ENCODE data around the gene DPP9.
A peak's percentile ranks its signal among the peaks of the same experiment; 100 is the strongest.

DPP9 gene

GRCh38 chr19:4723595-4724514 is at the start of gene DPP9:
TSS of gene DPP9 (minus strand) at chr19:4723842. CDS start at chr19:4719906, 3,936 bp downstream.
- TF ChIP-seq EZH2 (IDR thresholded peaks at IDR 0.05) (no peak), POLR2AphosphoS5 (IDR thresholded peaks at IDR 0.05; ENCODE audit: borderline replicate concordance, low read depth, low read length) (peak; percentile 60; the same call in 1 of the 2 replicates), FOXP2 (optimal IDR thresholded peaks at IDR 0.05; ENCODE audit: control extremely low read depth, extremely low read length, insufficient read depth) (peak; percentile 66)
- peak within 1 kb of the TSS; percentile 80 for H3K27ac ChIP-seq
- H3K4me3 ChIP-seq = peak within 1 kb of the TSS; percentile 81
- peaks cover 8% of the 10 kb centered on the region; the same call in 1 of the 2 replicates for H3K36me3 ChIP-seq (ENCODE audit: insufficient read depth, low read length)
- peak; percentile 98 for DNase-seq (ENCODE audit: low read depth, low spot score)
- no peaks in the 10 kb centered on the region for H3K9me3 ChIP-seq (ENCODE audit: low read depth, low read length)
- H3K9ac ChIP-seq (ENCODE audit: insufficient read length) = peak within 1 kb of the TSS; percentile 97

DNA sequence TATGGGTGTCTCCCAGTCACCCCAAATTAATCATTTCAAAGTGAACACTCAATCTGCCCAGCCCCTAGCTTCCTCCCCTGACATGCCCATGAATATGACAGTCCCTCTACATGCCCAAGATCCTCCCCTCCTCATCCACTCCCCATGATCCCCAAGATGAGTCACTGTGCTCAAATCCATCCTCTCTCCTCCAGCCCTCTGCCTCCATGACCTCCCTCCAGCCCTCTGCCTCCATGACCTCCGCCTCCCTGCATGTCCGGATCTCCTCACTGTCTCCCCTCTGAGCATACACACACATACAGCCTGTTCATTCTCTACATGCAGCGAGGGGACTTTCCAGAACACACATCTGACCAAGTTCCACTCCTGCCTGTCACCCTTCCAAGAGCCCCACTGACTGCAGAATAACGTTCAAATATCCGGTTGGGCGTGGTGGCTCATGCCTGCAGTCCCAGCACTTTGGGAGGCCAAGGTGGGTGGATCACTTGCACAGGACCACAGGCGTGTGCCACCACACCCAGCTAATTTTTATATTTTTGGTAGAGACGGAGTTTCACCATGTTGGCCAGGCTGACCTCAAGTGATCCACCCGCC is 49.5 kb upstream of the DPP9 start:
- no peak overlapping the region for H3K4me3 ChIP-seq
- H3K9ac ChIP-seq (ENCODE audit: insufficient read length) = no peak overlapping the region
- H3K36me3 ChIP-seq (ENCODE audit: insufficient read depth, low read length) = no peaks in the 10 kb centered on the region
- DNase-seq (ENCODE audit: low read depth, low spot score) = no peak
- TF ChIP-seq FOXP2 (optimal IDR thresholded peaks at IDR 0.05; ENCODE audit: control extremely low read depth, extremely low read length, insufficient read depth) (no peak), POLR2AphosphoS5 (IDR thresholded peaks at IDR 0.05; ENCODE audit: borderline replicate concordance, low read depth, low read length) (no peak), EZH2 (IDR thresholded peaks at IDR 0.05) (no peak)
- H3K9me3 ChIP-seq (ENCODE audit: low read depth, low read length) = no peaks in the 10 kb centered on the region
- H3K27ac ChIP-seq = no peak overlapping the region

- Histone ChIP-seq H3K4me3 (no peak overlapping the region), H3K27ac (no peak overlapping the region), H3K9ac (ENCODE audit: insufficient read length) (no peak overlapping the region), H3K36me3 (ENCODE audit: insufficient read depth, low read length) (no peaks in the 10 kb centered on the region), H3K9me3 (ENCODE audit: low read depth, low read length) (no peaks in the 10 kb centered on the region)
- TF ChIP-seq POLR2AphosphoS5 (IDR thresholded peaks at IDR 0.05; ENCODE audit: borderline replicate concordance, low read depth, low read length) = no peak
- TF ChIP-seq EZH2 (IDR thresholded peaks at IDR 0.05) = no peak
- no peak for TF ChIP-seq FOXP2 (optimal IDR thresholded peaks at IDR 0.05; ENCODE audit: control extremely low read depth, extremely low read length, insufficient read depth)
- DNase-seq (ENCODE audit: low read depth, low spot score) = no peak
Observed at GRCh38 chr19:4772566-4772965, 48.9 kb upstream of the DPP9 start.

GRCh38 chr19:4768934-4769777 is 45.5 kb upstream of the DPP9 start:
- Histone ChIP-seq H3K27ac (no peak overlapping the region), H3K4me3 (no peak overlapping the region), H3K9ac (ENCODE audit: insufficient read length) (no peak overlapping the region), H3K36me3 (ENCODE audit: insufficient read depth, low read length) (no peaks in the 10 kb centered on the region), H3K9me3 (ENCODE audit: low read depth, low read length) (no peaks in the 10 kb centered on the region)
- TF ChIP-seq POLR2AphosphoS5 (IDR thresholded peaks at IDR 0.05; ENCODE audit: borderline replicate concordance, low read depth, low read length) (peak; percentile 52; the same call in 1 of the 2 replicates), FOXP2 (optimal IDR thresholded peaks at IDR 0.05; ENCODE audit: control extremely low read depth, extremely low read length, insufficient read depth) (no peak)
- DNase-seq (ENCODE audit: low read depth, low spot score) = peak; percentile 89

- H3K9me3 ChIP-seq (ENCODE audit: low read depth, low read length) = no peaks in the 10 kb centered on the region
- DNase-seq (ENCODE audit: low read depth, low spot score) = no peak
- H3K9ac ChIP-seq (ENCODE audit: insufficient read length) = no peak overlapping the region
- H3K27ac ChIP-seq = no peak overlapping the region
- no peak overlapping the region for H3K4me3 ChIP-seq
- H3K36me3 ChIP-seq (ENCODE audit: insufficient read depth, low read length) = no peaks in the 10 kb centered on the region
- TF ChIP-seq EZH2 (IDR thresholded peaks at IDR 0.05) = no peak
- TF ChIP-seq FOXP2 (optimal IDR thresholded peaks at IDR 0.05; ENCODE audit: control extremely low read depth, extremely low read length, insufficient read depth) = no peak
- TF ChIP-seq POLR2AphosphoS5 (IDR thresholded peaks at IDR 0.05; ENCODE audit: borderline replicate concordance, low read depth, low read length) = no peak
Observed at GRCh38 chr19:4764393-4764660, 40.7 kb upstream of the DPP9 start.

DNA sequence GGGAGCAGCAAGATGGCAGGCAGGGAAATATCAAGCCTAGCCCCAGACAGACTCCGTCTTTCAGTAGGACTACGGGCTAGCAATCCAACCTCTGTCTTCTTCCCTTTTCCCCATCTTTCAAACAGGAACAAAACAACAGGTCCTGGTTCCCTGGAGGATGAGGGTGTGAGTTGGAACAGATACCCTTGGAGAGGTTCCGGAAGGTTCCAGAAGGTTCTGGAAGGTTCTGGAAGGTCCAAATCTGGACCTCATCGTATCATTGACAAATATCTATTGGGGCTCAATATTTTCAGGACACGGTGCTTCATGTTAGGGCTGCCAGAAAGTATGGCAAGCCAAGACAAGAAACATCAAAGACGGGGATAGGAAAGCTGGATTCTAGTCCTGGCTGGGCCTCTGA is 39.4 kb upstream of the DPP9 start:
- no peak overlapping the region for H3K9ac ChIP-seq (ENCODE audit: insufficient read length)
- TF ChIP-seq POLR2AphosphoS5 (IDR thresholded peaks at IDR 0.05; ENCODE audit: borderline replicate concordance, low read depth, low read length) (no peak), EZH2 (IDR thresholded peaks at IDR 0.05) (no peak), FOXP2 (optimal IDR thresholded peaks at IDR 0.05; ENCODE audit: control extremely low read depth, extremely low read length, insufficient read depth) (no peak)
- H3K9me3 ChIP-seq (ENCODE audit: low read depth, low read length) = no peaks in the 10 kb centered on the region
- H3K36me3 ChIP-seq (ENCODE audit: insufficient read depth, low read length) = no peaks in the 10 kb centered on the region
- no peak overlapping the region for H3K27ac ChIP-seq
- H3K4me3 ChIP-seq = no peak overlapping the region
- no peak for DNase-seq (ENCODE audit: low read depth, low spot score)

- H3K36me3 ChIP-seq (ENCODE audit: insufficient read depth, low read length) = no peaks in the 10 kb centered on the region
- TF ChIP-seq POLR2AphosphoS5 (IDR thresholded peaks at IDR 0.05; ENCODE audit: borderline replicate concordance, low read depth, low read length) (no peak), EZH2 (IDR thresholded peaks at IDR 0.05) (no peak), FOXP2 (optimal IDR thresholded peaks at IDR 0.05; ENCODE audit: control extremely low read depth, extremely low read length, insufficient read depth) (no peak)
- H3K9me3 ChIP-seq (ENCODE audit: low read depth, low read length) = no peaks in the 10 kb centered on the region
- no peak overlapping the region for H3K27ac ChIP-seq
- no peak overlapping the region for H3K9ac ChIP-seq (ENCODE audit: insufficient read length)
- no peak for DNase-seq (ENCODE audit: low read depth, low spot score)
- H3K4me3 ChIP-seq = peak overlapping the region; percentile 73
Observed at GRCh38 chr19:4760285-4760650, 36.6 kb upstream of the DPP9 start.

Measured in SK-N-MC (cell line).